Esophagus muscularis mucosa (tissue), 3 donors: ENCODE measurements around the gene ZCWPW1.

Experiments used
- CTCF ChIP-seq, 3 experiments: fragments of 200-600 bp in 2 of 3; fragments of 450-650 bp in 1 of 3; sonication (generic) in 2 of 3; IDR thresholded peaks; one replicate each; pipeline ENCODE4 v1.5.1; 2017 to 2019; ENCODE audit warnings: antibody characterized with exemption in 3 of 3, mild to moderate bottlenecking in 2 of 3, moderate library complexity in 1 of 3
- POLR2A ChIP-seq: fragments of 450-650 bp; IDR thresholded peaks from one replicate; pipeline ENCODE4 v1.6.1; 2017; ENCODE audit warnings: antibody characterized with exemption, moderate library complexity, mild to moderate bottlenecking, low read depth

DNA sequence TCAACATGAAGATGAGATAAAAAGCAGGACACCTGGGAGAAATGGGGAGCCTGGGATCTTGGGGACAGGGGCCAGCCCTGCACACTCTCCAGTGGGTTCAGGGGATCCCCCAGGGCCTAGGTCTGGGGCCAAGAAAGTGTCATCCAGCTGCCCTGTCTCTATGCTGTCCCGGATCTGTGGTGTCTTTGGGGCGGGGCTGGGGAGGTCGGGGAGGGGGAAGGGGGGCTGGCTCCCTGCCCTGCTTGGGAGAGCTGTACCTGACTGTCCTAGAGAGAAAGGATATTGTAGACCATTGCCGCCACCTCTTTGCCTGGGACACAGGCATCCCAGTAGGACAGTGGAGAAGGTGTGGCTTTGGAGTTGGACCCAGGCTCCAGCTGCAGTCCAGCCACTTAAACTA lies 42.5 kb upstream of the ZCWPW1 start:
- no peak for TF ChIP-seq CTCF (IDR thresholded peaks at IDR 0.05)
- no peak for TF ChIP-seq POLR2A
